ENCODE data around the gene PSTK.

DNA sequence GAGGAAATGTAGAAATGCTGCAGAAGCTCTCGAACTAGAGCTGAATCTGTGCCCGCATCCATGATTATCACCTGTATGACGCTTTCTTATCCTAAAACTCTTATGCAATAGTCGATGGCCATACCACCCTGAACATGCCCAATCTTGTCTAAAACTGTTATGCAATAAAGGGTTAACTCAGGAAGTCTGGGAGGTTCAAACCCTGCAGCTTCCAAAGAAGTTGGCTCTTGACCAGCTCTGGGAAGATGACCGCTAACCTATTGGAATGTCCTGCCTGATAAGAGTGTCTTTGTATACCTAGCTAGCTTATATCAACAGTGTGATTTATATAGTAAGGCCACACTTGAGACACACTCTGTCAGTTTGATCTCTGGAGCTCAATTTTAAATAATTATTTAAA is 22.7 kb upstream of the PSTK start:
- TF ChIP-seq HDAC8 (tag; IDR thresholded peaks at IDR 0.05), result no peak
- TF ChIP-seq, protein P1, sequence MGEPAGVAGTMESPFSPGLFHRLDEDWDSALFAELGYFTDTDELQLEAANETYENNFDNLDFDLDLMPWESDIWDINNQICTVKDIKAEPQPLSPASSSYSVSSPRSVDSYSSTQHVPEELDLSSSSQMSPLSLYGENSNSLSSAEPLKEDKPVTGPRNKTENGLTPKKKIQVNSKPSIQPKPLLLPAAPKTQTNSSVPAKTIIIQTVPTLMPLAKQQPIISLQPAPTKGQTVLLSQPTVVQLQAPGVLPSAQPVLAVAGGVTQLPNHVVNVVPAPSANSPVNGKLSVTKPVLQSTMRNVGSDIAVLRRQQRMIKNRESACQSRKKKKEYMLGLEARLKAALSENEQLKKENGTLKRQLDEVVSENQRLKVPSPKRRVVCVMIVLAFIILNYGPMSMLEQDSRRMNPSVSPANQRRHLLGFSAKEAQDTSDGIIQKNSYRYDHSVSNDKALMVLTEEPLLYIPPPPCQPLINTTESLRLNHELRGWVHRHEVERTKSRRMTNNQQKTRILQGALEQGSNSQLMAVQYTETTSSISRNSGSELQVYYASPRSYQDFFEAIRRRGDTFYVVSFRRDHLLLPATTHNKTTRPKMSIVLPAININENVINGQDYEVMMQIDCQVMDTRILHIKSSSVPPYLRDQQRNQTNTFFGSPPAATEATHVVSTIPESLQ (CRISPR knock-in tag; IDR thresholded peaks at IDR 0.05), result no peak
- no peak for TF ChIP-seq ZNF12 (CRISPR knock-in tag; IDR thresholded peaks at IDR 0.05)
- TF ChIP-seq, protein P2, sequence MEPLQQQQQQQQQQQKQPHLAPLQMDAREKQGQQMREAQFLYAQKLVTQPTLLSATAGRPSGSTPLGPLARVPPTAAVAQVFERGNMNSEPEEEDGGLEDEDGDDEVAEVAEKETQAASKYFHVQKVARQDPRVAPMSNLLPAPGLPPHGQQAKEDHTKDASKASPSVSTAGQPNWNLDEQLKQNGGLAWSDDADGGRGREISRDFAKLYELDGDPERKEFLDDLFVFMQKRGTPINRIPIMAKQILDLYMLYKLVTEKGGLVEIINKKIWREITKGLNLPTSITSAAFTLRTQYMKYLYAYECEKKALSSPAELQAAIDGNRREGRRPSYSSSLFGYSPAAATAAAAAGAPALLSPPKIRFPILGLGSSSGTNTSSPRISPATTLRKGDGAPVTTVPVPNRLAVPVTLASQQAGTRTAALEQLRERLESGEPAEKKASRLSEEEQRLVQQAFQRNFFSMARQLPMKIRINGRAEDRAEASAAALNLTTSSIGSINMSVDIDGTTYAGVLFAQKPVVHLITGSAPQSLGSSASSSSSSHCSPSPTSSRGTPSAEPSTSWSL (CRISPR knock-in tag; IDR thresholded peaks at IDR 0.05; ENCODE audit: borderline replicate concordance), result no peak
- TF ChIP-seq, protein P3, sequence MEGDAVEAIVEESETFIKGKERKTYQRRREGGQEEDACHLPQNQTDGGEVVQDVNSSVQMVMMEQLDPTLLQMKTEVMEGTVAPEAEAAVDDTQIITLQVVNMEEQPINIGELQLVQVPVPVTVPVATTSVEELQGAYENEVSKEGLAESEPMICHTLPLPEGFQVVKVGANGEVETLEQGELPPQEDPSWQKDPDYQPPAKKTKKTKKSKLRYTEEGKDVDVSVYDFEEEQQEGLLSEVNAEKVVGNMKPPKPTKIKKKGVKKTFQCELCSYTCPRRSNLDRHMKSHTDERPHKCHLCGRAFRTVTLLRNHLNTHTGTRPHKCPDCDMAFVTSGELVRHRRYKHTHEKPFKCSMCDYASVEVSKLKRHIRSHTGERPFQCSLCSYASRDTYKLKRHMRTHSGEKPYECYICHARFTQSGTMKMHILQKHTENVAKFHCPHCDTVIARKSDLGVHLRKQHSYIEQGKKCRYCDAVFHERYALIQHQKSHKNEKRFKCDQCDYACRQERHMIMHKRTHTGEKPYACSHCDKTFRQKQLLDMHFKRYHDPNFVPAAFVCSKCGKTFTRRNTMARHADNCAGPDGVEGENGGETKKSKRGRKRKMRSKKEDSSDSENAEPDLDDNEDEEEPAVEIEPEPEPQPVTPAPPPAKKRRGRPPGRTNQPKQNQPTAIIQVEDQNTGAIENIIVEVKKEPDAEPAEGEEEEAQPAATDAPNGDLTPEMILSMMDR (IDR thresholded peaks at IDR 0.05 in 2 of 3, conservative IDR thresholded peaks at IDR 0.05 in 1 of 3; ENCODE audit: insufficient read depth in 2 of 3, low read depth in 1 of 3, low read length in 3 of 3), result no peak
- no peak for TF ChIP-seq ZNF76 (CRISPR knock-in tag; IDR thresholded peaks at IDR 0.05; ENCODE audit: borderline replicate concordance)
- TF ChIP-seq RAD51 (IDR thresholded peaks at IDR 0.05; ENCODE audit: borderline replicate concordance, low read depth), result no peak
- no peak for TF ChIP-seq MYC (IDR thresholded peaks at IDR 0.05; ENCODE audit: low read depth, low read length)
- no peak for TF ChIP-seq MYC (CRISPR knock-in tag; IDR thresholded peaks at IDR 0.05; ENCODE audit: borderline replicate concordance, low read depth)

Measured in K562 (cell line).